Activated effector memory CD4-positive, alpha-beta T cell treated with Interleukin-2 at 50 U/mL for 16 hours (primary cell): ENCODE results near the gene ALPP.
"Not testable (repeated sequence)": the region's sequence is repeated elsewhere in the genome, so short reads cannot be mapped to it uniquely, and the experiment has no call there.

Experiments used
- DNase-seq: peaks from one replicate; pipeline ENCODE4 v3.0.0-alpha.2; 2020

The ALPP gene

GRCh38 chr2:232364806-232365594 is 13.6 kb upstream of the ALPP start:
- not testable (repeated sequence) for DNase-seq

- no peak for DNase-seq
Observed at GRCh38 chr2:232365621-232366321, 12.8 kb upstream of the ALPP start.

GRCh38 chr2:232366461-232366860 is 12.1 kb upstream of the ALPP start:
- not testable (repeated sequence) for DNase-seq

DNA sequence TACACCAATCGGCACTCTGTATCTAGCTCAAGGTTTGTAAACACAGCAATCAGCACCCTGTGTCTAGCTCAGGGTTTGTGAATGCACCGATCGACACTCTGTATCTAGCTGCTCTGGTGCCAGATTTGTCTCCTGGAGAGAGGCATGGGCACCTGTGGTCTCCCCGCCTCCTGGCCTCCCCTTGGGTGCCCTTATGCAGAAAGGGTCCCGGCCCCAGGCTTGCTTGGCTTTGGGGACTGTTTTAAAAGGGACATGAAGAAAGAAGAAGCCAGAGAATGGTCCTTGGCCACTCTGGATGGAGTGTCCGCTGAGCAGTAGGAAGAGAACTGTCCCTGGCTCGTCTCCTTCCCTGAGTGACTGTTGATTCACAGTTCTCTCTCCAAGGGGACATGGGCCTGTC is 11.5 kb upstream of the ALPP start:
- DNase-seq = no peak

GRCh38 chr2:232367591-232368233 is 10.8 kb upstream of the ALPP start:
- no peak for DNase-seq

DNA sequence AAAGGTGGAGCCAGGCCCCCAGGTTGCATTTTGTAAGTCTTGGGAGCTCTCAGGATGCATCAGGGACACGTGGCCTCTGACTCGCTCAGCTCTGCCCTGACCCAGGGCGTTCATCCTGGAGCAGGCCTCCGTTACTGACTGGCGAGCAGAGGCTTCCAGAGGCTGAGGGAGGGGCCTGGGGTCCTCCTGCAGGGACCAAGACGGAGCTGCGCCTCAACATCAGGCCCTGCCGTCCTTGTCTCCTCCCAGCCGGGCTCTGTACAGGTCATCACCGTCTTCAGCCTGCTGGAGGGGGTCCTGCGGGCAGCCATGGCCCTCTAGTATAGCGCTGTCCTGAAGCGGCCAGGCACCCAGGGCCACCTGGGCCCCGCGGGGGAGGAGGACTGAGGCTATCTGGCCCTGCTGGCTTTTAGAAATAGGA is 10.2 kb upstream of the ALPP start:
- DNase-seq = no peak

DNA sequence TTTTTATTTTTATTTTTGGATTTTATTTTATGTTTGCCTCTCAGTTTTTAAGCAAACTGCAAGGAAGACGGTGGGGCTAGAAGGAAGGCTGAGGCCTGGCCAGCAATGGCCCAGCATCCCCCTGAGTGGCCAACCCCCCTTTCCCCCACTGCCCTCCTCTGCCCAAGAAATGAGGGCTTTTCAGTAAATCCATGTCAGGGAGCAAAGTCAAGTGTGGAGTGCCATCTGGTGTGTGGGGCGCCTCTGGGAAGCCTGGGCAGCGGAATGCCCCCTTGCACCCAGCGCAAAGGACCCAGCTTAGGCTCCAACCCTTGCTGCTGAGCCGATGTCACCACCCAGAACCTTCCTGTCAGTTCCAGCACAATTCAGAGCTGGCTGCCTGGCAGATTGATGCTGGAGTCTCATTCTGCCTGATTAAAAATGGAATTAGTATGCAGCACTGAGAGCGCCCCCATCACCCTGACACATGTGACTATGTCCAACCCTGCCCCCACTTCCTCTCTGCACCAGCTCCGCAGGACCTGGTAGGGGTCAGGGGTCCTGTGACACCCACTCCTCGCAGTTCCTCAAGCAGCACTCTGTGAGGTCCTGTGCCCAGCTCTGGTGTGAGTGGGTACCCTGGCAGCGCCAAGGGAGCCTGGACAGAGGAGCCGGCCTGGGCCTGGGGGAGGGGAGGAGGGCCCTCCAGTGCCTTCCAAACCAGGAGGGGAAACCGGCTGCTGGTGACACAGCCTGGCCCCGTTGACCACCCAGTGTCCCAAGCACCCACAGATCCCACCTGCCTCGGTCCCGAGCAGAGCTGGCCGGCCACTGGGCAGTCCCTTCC is 9.2 kb upstream of the ALPP start:
- DNase-seq = no peak

DNA sequence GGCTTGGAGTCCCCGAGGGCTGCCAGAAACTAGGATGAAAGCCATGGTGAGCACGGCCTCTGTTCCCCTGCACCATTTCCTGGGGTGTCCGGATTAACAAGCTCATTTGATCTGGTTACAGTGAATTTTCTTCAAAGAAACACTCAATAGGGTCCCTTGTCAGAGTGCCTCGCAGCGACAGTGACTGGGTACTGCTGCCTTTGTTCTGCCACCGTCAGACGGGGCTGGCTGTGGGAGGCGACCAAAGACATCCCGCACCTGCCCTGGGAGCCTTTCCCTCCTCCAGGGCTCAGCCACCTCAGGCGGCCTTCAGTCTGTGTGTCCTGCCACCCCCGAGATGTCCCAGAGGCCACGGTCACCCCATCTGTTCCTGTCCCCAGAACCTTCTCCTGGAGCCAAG is 8.5 kb upstream of the ALPP start:
- not testable (repeated sequence) for DNase-seq

DNA sequence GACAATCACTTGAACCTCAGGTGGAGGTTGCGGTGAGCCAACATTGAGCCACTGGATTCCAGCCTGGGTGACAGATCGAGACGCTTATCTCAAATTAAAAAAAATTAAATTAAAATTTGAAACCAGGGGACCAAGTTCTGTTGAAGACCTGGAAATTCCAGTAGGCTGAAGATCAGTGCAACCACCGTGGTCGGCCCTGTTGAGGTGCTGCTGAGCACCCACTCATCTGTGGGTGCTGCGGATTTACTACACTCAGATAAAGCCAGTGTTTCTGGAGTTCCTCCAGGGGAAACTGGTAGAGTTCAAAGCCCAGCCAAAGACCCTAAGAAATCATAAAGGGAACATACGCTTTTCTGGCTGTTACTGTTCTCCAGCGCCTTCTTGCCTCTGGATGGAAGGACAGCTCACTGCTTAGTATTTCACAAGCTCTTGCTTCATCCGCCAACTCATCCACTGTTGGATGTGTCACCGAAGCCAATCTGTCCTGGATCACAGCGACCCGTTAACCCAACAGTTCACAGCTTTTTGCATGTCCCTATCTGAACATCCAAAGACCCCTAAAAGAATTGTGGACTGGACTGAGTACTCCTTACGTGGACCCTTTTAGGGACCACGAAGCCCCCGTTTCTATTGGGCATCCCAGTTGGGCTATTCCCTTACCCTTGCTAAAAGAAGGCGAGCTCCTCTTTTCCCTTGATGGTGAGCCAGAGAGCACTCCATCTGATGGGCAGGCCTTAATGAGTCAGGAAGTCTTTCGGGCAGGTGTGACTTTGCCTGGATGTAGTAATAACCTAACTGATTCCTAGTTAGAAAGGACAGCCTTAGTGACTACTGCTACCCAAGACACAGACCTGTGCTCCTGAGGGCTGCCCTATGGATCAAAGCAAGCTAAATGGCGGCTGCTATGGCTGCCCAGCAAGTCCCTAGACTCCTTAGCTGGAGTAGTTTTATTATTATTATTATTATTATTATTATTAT is 6.0 kb upstream of the ALPP start:
- DNase-seq = no peak

DNA sequence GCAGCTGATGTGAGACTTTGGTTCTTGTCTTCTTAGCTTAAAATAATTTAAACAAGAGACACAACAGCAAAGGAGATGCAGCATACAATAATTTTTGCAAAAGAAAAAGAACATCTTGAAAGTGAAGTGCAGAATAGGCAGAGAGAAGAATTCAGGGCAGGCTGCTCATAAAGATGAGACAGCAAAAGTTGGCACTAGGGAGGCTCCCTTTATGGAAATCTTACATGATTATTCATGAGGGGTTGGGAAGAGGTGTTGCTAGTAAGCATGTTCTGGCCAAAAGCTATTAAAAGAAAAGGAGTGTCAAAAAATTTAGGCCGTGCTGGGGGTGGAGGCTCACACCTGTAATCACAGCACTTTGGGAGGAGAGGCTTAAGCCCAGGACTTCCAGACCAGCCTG is 4.2 kb upstream of the ALPP start:
- DNase-seq = no peak

DNA sequence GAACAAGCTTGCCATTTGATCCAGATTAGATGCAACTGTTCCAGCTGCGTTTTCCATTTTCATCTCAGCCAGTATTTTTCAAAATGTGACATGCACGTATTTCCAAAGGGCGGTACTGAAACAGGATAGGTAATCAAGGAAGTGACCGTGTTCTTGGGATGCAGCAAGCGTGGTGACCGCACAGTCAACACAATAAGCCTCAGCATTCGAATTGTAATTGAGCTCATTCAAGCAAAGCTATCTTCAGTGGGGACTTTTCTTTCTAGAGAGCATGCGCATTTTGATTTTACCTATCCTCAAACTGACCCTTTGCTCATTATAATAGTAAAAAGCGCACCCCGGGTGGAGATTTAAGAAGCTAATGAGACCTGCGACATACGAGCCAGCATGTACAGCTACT is 3.4 kb upstream of the ALPP start:
- no peak for DNase-seq

- DNase-seq = no peak
Observed at GRCh38 chr2:232376260-232376659, 2.3 kb upstream of the ALPP start.

- no peak for DNase-seq
Observed at GRCh38 chr2:232376713-232377112, 1.8 kb upstream of the ALPP start.

- no peak for DNase-seq
Observed at GRCh38 chr2:232377319-232377718, 1.2 kb upstream of the ALPP start.

- no peak for DNase-seq
Observed at GRCh38 chr2:232377841-232378734, 463 bp upstream of the ALPP start.

DNA sequence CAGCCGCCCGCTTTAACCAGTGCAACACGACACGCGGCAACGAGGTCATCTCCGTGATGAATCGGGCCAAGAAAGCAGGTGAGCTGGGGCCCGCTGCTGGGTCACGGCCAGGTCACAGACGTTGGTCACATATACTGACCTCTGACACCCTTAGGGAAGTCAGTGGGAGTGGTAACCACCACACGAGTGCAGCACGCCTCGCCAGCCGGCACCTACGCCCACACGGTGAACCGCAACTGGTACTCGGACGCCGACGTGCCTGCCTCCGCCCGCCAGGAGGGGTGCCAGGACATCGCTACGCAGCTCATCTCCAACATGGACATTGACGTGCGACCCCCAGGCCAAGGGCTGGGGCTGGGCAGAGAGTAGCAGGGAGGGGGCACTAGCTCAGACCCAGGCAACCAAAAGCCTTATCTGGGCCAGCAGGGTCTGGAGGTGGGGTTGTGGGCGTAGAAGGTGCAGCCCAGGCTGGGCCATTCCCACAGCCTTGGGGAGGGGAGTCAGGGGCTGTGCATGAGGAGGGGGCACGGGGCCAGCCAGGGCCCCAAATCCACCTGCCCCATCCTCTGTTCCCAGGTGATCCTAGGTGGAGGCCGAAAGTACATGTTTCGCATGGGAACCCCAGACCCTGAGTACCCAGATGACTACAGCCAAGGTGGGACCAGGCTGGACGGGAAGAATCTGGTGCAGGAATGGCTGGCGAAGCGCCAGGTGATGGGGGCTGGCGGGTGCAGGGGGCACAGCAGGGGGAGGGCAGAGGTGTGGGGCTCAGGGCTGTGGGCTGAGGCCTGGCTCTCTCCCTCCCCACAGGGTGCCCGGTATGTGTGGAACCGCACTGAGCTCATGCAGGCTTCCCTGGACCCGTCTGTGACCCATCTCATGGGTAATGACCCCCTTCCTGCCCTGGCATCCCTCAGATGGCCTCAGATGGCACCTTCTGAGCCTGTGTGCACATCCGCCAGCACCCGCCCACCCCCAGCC is 1.3 kb downstream of the ALPP start:
- not testable (repeated sequence) for DNase-seq

DNA sequence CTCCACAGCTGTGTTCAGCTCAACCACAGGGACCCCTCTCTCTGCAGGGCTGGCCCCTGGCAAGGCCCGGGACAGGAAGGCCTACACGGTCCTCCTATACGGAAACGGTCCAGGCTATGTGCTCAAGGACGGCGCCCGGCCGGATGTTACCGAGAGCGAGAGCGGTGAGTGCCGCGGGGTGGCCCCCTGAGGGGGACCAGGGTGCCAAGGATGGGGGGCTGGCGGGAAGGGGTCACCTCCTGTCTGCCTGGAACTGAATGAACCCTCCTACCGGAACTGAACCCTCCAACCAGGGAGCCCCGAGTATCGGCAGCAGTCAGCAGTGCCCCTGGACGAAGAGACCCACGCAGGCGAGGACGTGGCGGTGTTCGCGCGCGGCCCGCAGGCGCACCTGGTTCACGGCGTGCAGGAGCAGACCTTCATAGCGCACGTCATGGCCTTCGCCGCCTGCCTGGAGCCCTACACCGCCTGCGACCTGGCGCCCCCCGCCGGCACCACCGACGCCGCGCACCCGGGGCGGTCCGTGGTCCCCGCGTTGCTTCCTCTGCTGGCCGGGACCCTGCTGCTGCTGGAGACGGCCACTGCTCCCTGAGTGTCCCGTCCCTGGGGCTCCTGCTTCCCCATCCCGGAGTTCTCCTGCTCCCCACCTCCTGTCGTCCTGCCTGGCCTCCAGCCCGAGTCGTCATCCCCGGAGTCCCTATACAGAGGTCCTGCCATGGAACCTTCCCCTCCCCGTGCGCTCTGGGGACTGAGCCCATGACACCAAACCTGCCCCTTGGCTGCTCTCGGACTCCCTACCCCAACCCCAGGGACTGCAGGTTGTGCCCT is 2.9 kb downstream of the ALPP start:
- not testable (repeated sequence) for DNase-seq
